Measurements from ENCODE around the gene AKAP1. TPM values are rescaled to one million over a fixed set of nuclear protein-coding genes. Genes with fewer than 3 reads are reported as not detected.
A peak's percentile ranks its signal among the peaks of the same experiment; 100 is the strongest.

Gene AKAP1
- polyA plus RNA-seq, 1 experiment, result 6.5 TPM

- no peak for TF ChIP-seq CTCF (IDR thresholded peaks at IDR 0.05; ENCODE audit: low read depth, low read length)
- Histone ChIP-seq H3K27me3 (ENCODE audit: control insufficient read depth, insufficient read depth, low read length) (no peaks in the 10 kb centered on the region), H3K27ac (ENCODE audit: low read depth, low read length) (no peak overlapping the region), H3K9me3 (ENCODE audit: control insufficient read depth, insufficient read depth, low read length) (no peaks in the 10 kb centered on the region), H3K4me3 (ENCODE audit: low read depth, low read length) (no peak overlapping the region)
- no peak for DNase-seq (ENCODE audit: low read depth, low spot score)
- ChIA-PET CTCF (interaction anchor here (0.5 to 2.0 kb wide), 4 partner anchors 10 to 723 kb away, joined by 3 to 9 read pairs (median 6); no protein-coding TSS in a partner anchor), POLR2A (interaction anchor here (1.1 kb wide), 1 partner anchor 11 kb away, joined by 4 read pairs; no protein-coding TSS in a partner anchor)
These were observed 25.7 kb downstream of the AKAP1 start for GRCh38 chr17:57110579-57111325.

- DNase-seq (ENCODE audit: low read depth, low spot score), result no peak
- H3K9me3 ChIP-seq (ENCODE audit: control insufficient read depth, insufficient read depth, low read length), result no peaks in the 10 kb centered on the region
- H3K27me3 ChIP-seq (ENCODE audit: control insufficient read depth, insufficient read depth, low read length), result no peaks in the 10 kb centered on the region
- H3K27ac ChIP-seq (ENCODE audit: low read depth, low read length), result no peak overlapping the region
- POLR2A ChIA-PET, result no interaction called here
- no peak overlapping the region for H3K4me3 ChIP-seq (ENCODE audit: low read depth, low read length)
- CTCF ChIA-PET, result no interaction called here
- TF ChIP-seq CTCF (IDR thresholded peaks at IDR 0.05; ENCODE audit: low read depth, low read length), result no peak
These were observed 26.3 kb downstream of the AKAP1 start for GRCh38 chr17:57111386-57111785.

GRCh38 chr17:57113011-57113410, 28.0 kb downstream of the AKAP1 start:
- Histone ChIP-seq H3K27ac (ENCODE audit: low read depth, low read length) (no peak overlapping the region), H3K9me3 (ENCODE audit: control insufficient read depth, insufficient read depth, low read length) (no peaks in the 10 kb centered on the region), H3K27me3 (ENCODE audit: control insufficient read depth, insufficient read depth, low read length) (no peaks in the 10 kb centered on the region), H3K4me3 (ENCODE audit: low read depth, low read length) (no peak overlapping the region)
- TF ChIP-seq CTCF (IDR thresholded peaks at IDR 0.05; ENCODE audit: low read depth, low read length), result no peak
- DNase-seq (ENCODE audit: low read depth, low spot score), result no peak
- ChIA-PET CTCF (interaction anchor here (0.7 kb wide), 1 partner anchor 396 kb away, joined by 3 read pairs; no protein-coding TSS in a partner anchor), POLR2A (no interaction called here)

- no peak for DNase-seq (ENCODE audit: low read depth, low spot score)
- Histone ChIP-seq H3K27ac (ENCODE audit: low read depth, low read length) (no peak overlapping the region), H3K9me3 (ENCODE audit: control insufficient read depth, insufficient read depth, low read length) (no peaks in the 10 kb centered on the region), H3K27me3 (ENCODE audit: control insufficient read depth, insufficient read depth, low read length) (no peaks in the 10 kb centered on the region), H3K4me3 (ENCODE audit: low read depth, low read length) (no peak overlapping the region)
- no peak for TF ChIP-seq CTCF (IDR thresholded peaks at IDR 0.05; ENCODE audit: low read depth, low read length)
- CTCF ChIA-PET, result interaction anchor here (0.7 to 1.7 kb wide), 3 partner anchors 16 to 174 kb away, joined by 3 to 6 read pairs (median 5); no protein-coding TSS in a partner anchor
- POLR2A ChIA-PET, result no interaction called here
These were observed 28.6 kb downstream of the AKAP1 start for GRCh38 chr17:57113656-57114055.

GRCh38 chr17:57114085-57114673, 29.1 kb downstream of the AKAP1 start:
- Histone ChIP-seq H3K27me3 (ENCODE audit: control insufficient read depth, insufficient read depth, low read length) (no peaks in the 10 kb centered on the region), H3K9me3 (ENCODE audit: control insufficient read depth, insufficient read depth, low read length) (no peaks in the 10 kb centered on the region), H3K4me3 (ENCODE audit: low read depth, low read length) (no peak overlapping the region), H3K27ac (ENCODE audit: low read depth, low read length) (no peak overlapping the region)
- ChIA-PET POLR2A (no interaction called here), CTCF (interaction anchor here (0.6 to 1.7 kb wide), 4 partner anchors 15 to 669 kb away, joined by 3 to 6 read pairs (median 4); no protein-coding TSS in a partner anchor)
- DNase-seq (ENCODE audit: low read depth, low spot score), result no peak
- TF ChIP-seq CTCF (IDR thresholded peaks at IDR 0.05; ENCODE audit: low read depth, low read length), result peak; percentile 80
